GM12878 (cell line): ENCODE measurements around the gene INCA1. TPM values are rescaled to one million over a fixed set of nuclear protein-coding genes. Genes with fewer than 3 reads are reported as not detected.

ENCODE experiments used
- ATAC-seq: fragments of 200-7000 bp; cut with Tn5 transposase; 3 replicates; pipeline ENCODE4 v1.9.1; 2020; ENCODE audit warnings: mild to moderate bottlenecking, moderate library complexity
- BruUV-seq: library from RNA; stranded (reverse); fragments of 400-500 nt; replicated peaks from 2 replicates; lab custom pipeline; 2021; lab: Mats Ljungman, UMichigan
- CTCF ChIA-PET: fragments of 300-600 bp; sonication (Branson Sonifier 250); formaldehyde crosslinking; extraction: SDS; loops from one replicate; lab custom pipeline; 2021; ENCODE audit warnings: inconsistent platforms; lab: Yijun Ruan, JAX
- POLR2A ChIA-PET: fragments of 350-600 bp; formaldehyde crosslinking; extraction: SDS; loops from one replicate; lab custom pipeline; 2021; ENCODE audit warnings: inconsistent platforms; lab: Charles Lee
- RAD21 ChIA-PET: fragments of 300-600 bp; sonication (Branson Sonifier 250); formaldehyde crosslinking; loops from one replicate; lab custom pipeline; 2023; ENCODE audit warnings: antibody characterized with exemption; ENCODE audit not compliant: unreplicated experiment; lab: Charles Lee
- SMC1A ChIA-PET: fragments of 300-600 bp; sonication (Branson Sonifier 250); formaldehyde crosslinking; loops from one replicate; lab custom pipeline; 2023; ENCODE audit not compliant: unreplicated experiment, uncharacterized antibody; lab: Charles Lee
- DNase-seq: peaks from one replicate; pipeline ENCODE4 v3.0.0-alpha.2; 2011; ENCODE audit warnings: low read depth, low spot score
- FAIRE-seq: peaks from 3 replicates; lab custom pipeline; 2011; peaks lifted over from hg19 to GRCh38; lab: Jason Lieb, UNC
- H2AFZ ChIP-seq: 2 replicates; pipeline ENCODE4 v1.6.0; 2011; ENCODE audit warnings: low read depth, low read length, control low read depth; ENCODE audit not compliant: control insufficient read depth
- H3K27ac ChIP-seq: 2 replicates; pipeline ENCODE4 v1.5.1; 2011; ENCODE audit warnings: control low read depth; ENCODE audit not compliant: control insufficient read depth, insufficient read depth
- H3K27me3 ChIP-seq, 2 experiments: replicated peaks in 1 of 2; 2 replicates each; pipeline versions ENCODE4 v1.6.0 to v1.6.1; 2011; ENCODE audit warnings: low read length in 1 of 2; ENCODE audit not compliant: control insufficient read depth in 2 of 2, insufficient read depth in 2 of 2
- H3K36me3 ChIP-seq, 2 experiments: 2 replicates each; pipeline ENCODE4 v1.5.1; 2011; ENCODE audit warnings: low read length in 1 of 2; ENCODE audit not compliant: control insufficient read depth in 2 of 2, insufficient read depth in 2 of 2
- H3K4me1 ChIP-seq: 2 replicates; pipeline ENCODE4 v1.6.1; 2011; ENCODE audit warnings: mild to moderate bottlenecking, low read length, moderate library complexity, mixed read lengths; ENCODE audit not compliant: control insufficient read depth, insufficient read depth
- H3K4me2 ChIP-seq: 2 replicates; pipeline ENCODE4 v1.6.0; 2011; ENCODE audit warnings: control low read depth; ENCODE audit not compliant: control insufficient read depth, insufficient read depth
- H3K4me3 ChIP-seq: fragments of 200-600 bp; sonication (generic); 2 replicates; pipeline ENCODE4 v1.5.1; 2016
- H3K79me2 ChIP-seq: 2 replicates; pipeline ENCODE4 v1.6.0; 2011; ENCODE audit warnings: low read length; ENCODE audit not compliant: control insufficient read depth, insufficient read depth
- H3K9ac ChIP-seq: 2 replicates; pipeline ENCODE4 v1.8.0; 2011; ENCODE audit warnings: low read length, control low read depth, mixed read lengths; ENCODE audit not compliant: control insufficient read depth, insufficient read depth
- H3K9me3 ChIP-seq: replicated peaks from 3 replicates; pipeline ENCODE4 v1.5.1; 2011; ENCODE audit warnings: mild to moderate bottlenecking, low read length; ENCODE audit not compliant: control insufficient read depth, insufficient read depth
- H4K20me1 ChIP-seq: 2 replicates; pipeline ENCODE4 v1.6.0; 2011; ENCODE audit not compliant: control insufficient read depth, insufficient read depth
- CUX1 ChIP-seq: IDR thresholded peaks from 2 replicates; pipeline ENCODE4 v1.6.1; 2012; ENCODE audit warnings: improper control_type of control experiment, low read depth, low read length; ENCODE audit not compliant: insufficient replicate concordance
- E4F1 ChIP-seq: fragments of 450-650 bp; IDR thresholded peaks from 2 replicates; pipeline ENCODE4 v1.6.1; 2018; ENCODE audit warnings: borderline replicate concordance, mild to moderate bottlenecking; ENCODE audit not compliant: partially characterized antibody
- HDAC6 ChIP-seq: fragments of 200-600 bp; sonication (generic); IDR thresholded peaks from one replicate; pipeline ENCODE4 v1.8.0; 2017; ENCODE audit warnings: antibody characterized with exemption; ENCODE audit not compliant: unreplicated experiment
- MLLT1 ChIP-seq: fragments of 450-650 bp; IDR thresholded peaks from 2 replicates; pipeline ENCODE4 v1.6.1; 2016; ENCODE audit warnings: mild to moderate bottlenecking
- PBX3 ChIP-seq: IDR thresholded peaks from 2 replicates; pipeline ENCODE4 v1.6.1; 2011; ENCODE audit warnings: mild to moderate bottlenecking, low read depth, low read length, moderate library complexity; ENCODE audit not compliant: insufficient replicate concordance
- TCF3 ChIP-seq: IDR thresholded peaks from 2 replicates; pipeline ENCODE4 v1.6.1; 2012; ENCODE audit warnings: low read depth, mild to moderate bottlenecking, low read length, borderline replicate concordance; ENCODE audit not compliant: insufficient read depth
- YY1 ChIP-seq: IDR thresholded peaks from 2 replicates; pipeline ENCODE4 v1.6.1; 2011; ENCODE audit warnings: low read depth, mild to moderate bottlenecking, low read length
- ZNF384 ChIP-seq: IDR thresholded peaks from 2 replicates; pipeline ENCODE4 v1.6.1; 2012; ENCODE audit warnings: low read depth, mild to moderate bottlenecking, low read length, improper control_type of control experiment, borderline replicate concordance
- WGBS: methylation state at CpG from one replicate; pipeline ENCODE4 v1.1.6; 2016; ENCODE audit warnings: low lambda C conversion rate; ENCODE audit not compliant: insufficient replicate concordance, insufficient coverage; ENCODE audit errors: missing lambda C conversion rate; 5-methylcytosine and 5-hydroxymethylcytosine counted together
- in situ Hi-C: fragments of 300-500 bp; cut with MboI; formaldehyde crosslinking; loops from 9 replicates; pipeline ENCODE4 v1.14.3; 2018; ENCODE audit warnings: mixed read lengths
- intact Hi-C: fragments of 100-400 bp; cut with micrococcal nuclease; formaldehyde crosslinking; loops from one replicate; pipeline ENCODE4 v1.14.2; 2022; ENCODE audit not compliant: unreplicated experiment
- polyA plus RNA-seq, 11 experiments: library from polyadenylated mRNA; depleted of rRNA in 4 of 11; unstranded in 6 of 11; stranded (reverse) in 5 of 11; fragments of >200 nt; fragmentation: Nextera tagmentation in 4 of 11; fragmentation: Illumina TruSeq in 1 of 11; extraction: Ambion mirVana in 4 of 11; extraction: Trizol in 1 of 11; gene quantifications; 1 replicate in 1 of 11; 2 replicates in 10 of 11; pipeline versions ENCODE4 v1.2.1 to v1.2.3, GENCODE V29; 2011 to 2016; ENCODE audit warnings: inconsistent platforms in 2 of 11, missing spikeins in 2 of 11, low read depth in 1 of 11
- total RNA-seq, 4 experiments: library from RNA; depleted of rRNA in 3 of 4; stranded (reverse); fragments of >200 nt in 3 of 4; fragmentation: Illumina TruSeq in 1 of 4; extraction: Trizol in 1 of 4; gene quantifications; 2 replicates each; pipeline versions ENCODE4 v1.2.1 to v1.2.3, GENCODE V29; 2013 to 2021

INCA1 gene
- total and polyA plus RNA-seq, 10 of the 15 experiments (the other 5 are each of a cell fraction or from before 2014, with no cell fraction given): 0.19 to 1.8 (median 0.45) TPM

- TF ChIP-seq ZNF384: no peak
Measured at GRCh38 chr17:4942760-4943508, 54.4 kb downstream of the INCA1 start (continued).

GRCh38 chr17:4941319-4941610 lies 56.1 kb downstream of the INCA1 start:
- no TSS peak for BruUV-seq
- FAIRE-seq: no peak
- TF ChIP-seq E4F1: no peak
- no peak for TF ChIP-seq CUX1
- TF ChIP-seq PBX3: no peak
- no peak for TF ChIP-seq YY1
- TF ChIP-seq MLLT1: no peak
- no peak for TF ChIP-seq TCF3
- TF ChIP-seq HDAC6: no peak

More at GRCh38 chr17:4941319-4941610, 56.1 kb downstream of the INCA1 start:
- POLR2A ChIA-PET: interaction anchor here (17.5 kb wide), 1 partner anchor 24 kb away, joined by 272 read pairs; the partner anchor contains the start of gene SPAG7
- no peak for DNase-seq
- Histone ChIP-seq H3K4me2 (peak overlapping the region; percentile 55), H4K20me1 (no peaks in the 10 kb centered on the region; the same call in none of the 2 replicates), H3K27ac (peak overlapping the region; percentile 97), H3K9ac (peak overlapping the region; percentile 98), H3K79me2 (peaks cover 80% of the 10 kb centered on the region), H3K36me3 (peaks cover 20 to 28% of the 10 kb centered on the region in 2 experiments), H3K9me3 (no peaks in the 10 kb centered on the region), H2AFZ (no peak overlapping the region), H3K27me3 (no peaks in the 10 kb centered on the region), H3K4me3 (peak overlapping the region; percentile 85), H3K4me1 (peaks cover 46% of the 10 kb centered on the region)
- CTCF ChIA-PET: interaction anchor here (3.0 to 3.5 kb wide), 2 partner anchors 25 to 32 kb away, joined by 18 to 28 read pairs; partner anchors contain the start of gene SPAG7
- 2% methylated on average over 4 of the region's 4 CpGs for WGBS
- ATAC-seq: no peak
- intact Hi-C loops (loop anchor here (5.0 kb wide), 1 partner anchor 296 kb away; no protein-coding TSS in a partner anchor), in situ Hi-C loops (no loop called here)
- SMC1A ChIA-PET: interaction anchor here (4.5 kb wide), 1 partner anchor 26 kb away, joined by 38 read pairs; the partner anchor contains the start of gene SPAG7
- RAD21 ChIA-PET: no interaction called here
